Medulla oblongata (tissue), 1 donor: ENCODE measurements around the gene LTB4R.

ENCODE experiments used
- DNase-seq: peaks from one replicate; pipeline ENCODE4 v3.0.0-alpha.2; 2015; ENCODE audit errors: extremely low spot score

LTB4R gene, protein sequence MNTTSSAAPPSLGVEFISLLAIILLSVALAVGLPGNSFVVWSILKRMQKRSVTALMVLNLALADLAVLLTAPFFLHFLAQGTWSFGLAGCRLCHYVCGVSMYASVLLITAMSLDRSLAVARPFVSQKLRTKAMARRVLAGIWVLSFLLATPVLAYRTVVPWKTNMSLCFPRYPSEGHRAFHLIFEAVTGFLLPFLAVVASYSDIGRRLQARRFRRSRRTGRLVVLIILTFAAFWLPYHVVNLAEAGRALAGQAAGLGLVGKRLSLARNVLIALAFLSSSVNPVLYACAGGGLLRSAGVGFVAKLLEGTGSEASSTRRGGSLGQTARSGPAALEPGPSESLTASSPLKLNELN

DNA sequence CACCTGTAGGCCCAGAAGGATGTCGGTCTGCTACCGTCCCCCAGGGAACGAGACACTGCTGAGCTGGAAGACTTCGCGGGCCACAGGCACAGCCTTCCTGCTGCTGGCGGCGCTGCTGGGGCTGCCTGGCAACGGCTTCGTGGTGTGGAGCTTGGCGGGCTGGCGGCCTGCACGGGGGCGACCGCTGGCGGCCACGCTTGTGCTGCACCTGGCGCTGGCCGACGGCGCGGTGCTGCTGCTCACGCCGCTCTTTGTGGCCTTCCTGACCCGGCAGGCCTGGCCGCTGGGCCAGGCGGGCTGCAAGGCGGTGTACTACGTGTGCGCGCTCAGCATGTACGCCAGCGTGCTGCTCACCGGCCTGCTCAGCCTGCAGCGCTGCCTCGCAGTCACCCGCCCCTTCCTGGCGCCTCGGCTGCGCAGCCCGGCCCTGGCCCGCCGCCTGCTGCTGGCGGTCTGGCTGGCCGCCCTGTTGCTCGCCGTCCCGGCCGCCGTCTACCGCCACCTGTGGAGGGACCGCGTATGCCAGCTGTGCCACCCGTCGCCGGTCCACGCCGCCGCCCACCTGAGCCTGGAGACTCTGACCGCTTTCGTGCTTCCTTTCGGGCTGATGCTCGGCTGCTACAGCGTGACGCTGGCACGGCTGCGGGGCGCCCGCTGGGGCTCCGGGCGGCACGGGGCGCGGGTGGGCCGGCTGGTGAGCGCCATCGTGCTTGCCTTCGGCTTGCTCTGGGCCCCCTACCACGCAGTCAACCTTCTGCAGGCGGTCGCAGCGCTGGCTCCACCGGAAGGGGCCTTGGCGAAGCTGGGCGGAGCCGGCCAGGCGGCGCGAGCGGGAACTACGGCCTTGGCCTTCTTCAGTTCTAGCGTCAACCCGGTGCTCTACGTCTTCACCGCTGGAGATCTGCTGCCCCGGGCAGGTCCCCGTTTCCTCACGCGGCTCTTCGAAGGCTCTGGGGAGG lies at the start of gene LTB4R:
Gene LTB4R (plus strand): TSS at position 857 of the 959 bp plus-strand sequence. CDS start 4,150 bp downstream, outside the sequence.
- DNase-seq: peak; percentile 70

DNA sequence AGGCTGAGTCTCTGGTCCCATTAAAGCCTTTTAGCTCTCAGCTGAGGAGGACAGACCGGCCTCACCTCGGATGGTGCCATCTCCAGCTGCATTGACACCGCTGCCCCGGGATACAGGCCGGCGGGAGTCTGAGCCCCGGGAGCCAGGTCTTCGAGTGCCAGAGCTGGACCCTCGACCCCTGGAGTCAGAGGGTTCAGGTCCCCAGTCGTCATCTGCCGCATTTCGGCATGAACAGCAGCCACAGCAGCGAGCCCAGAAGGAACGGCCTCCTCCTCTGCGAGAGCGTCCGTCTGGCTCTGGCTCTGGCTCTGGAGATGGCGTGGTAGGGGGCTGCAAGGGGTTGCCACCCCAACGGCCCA lies 49.4 kb upstream of the LTB4R start:
- DNase-seq: no peak

DNA sequence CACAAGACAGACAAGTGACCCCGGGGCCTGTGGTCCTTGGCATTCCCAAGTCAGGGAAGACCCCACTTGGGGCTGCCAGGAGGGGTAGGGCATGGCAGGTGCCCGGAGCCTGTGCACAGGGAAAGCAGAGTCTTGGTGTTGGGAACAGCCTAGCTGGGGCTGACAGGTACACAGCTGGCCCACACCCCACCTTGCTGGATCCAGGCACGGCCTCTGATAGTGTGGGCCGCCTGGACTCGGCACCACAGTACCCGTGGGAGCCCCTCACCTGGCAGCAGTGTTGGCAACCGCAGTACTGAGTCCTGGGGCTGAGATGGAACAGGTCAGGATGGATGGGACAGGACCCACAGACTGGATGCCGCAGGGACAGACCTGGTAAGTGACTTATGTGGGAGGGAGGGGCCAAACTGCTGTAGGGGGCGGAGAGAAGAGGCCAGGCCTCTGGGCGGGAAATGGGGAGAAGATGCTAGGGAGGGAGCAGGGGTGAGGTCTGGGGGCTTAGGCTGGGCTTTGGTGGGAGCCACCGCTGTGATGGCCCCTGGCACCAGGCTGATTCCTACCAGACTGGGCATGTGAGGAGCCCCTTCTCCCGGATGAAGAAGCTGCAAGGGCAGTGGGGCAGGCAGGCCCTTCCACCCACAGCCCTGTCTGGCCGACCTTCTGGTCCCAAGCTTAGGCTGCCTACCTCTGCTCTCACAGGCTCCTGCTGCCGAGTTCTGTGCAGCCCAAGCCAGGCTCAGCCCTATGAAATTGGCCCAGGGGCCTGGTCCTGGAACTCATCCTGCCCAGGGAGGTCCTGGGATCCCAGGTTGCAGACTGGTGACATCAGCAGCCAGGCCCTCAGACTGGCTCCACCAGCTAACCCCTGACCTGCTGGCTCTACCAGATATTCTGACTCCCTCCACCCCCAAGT lies 48.2 kb upstream of the LTB4R start, which contains the start of gene TGM1:
Gene TGM1 (minus strand): TSS at position 357 of the 913 bp plus-strand sequence. CDS start 825 bp downstream, outside the sequence.
- DNase-seq: no peak

DNA sequence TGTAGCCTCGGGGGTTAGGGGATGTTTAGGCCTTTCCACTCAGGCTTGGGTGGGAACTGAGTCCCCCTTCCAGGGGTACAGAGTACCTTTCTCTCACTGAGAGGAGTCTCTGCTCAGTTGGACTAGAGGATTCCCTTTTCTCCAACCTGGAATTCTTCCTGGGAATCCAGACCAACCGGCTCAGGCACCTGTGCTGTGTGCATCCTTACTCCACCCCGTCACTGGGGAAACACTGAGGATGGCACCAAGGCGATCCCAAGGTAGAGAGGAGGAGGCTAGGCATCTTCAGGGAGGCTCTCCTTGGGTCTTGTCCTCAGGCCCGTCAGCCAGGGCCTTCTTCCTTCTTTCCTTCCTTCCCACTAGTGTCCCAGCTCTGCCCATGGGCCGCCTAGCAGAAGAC lies 47.5 kb upstream of the LTB4R start:
- DNase-seq: no peak

DNA sequence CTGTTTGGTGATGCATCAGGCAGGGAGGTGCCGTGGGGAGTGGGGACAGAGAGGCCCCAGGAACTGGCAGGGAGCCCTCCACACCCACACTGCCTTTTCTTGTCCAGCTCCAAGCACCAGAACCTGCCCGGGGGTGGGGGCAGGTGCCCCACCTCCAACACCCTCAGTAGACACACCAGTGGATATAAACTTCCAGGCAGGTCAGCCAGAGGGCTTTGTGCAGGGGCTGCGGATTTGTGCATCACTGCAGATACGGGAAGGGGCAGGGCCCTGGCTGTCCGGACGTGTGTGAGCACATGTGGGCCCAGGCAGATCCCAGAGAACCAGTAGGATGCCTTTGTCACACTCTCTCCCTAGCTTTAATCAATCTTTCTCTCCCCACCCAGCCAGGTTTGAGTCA lies 47.0 kb upstream of the LTB4R start:
- DNase-seq: no peak

DNA sequence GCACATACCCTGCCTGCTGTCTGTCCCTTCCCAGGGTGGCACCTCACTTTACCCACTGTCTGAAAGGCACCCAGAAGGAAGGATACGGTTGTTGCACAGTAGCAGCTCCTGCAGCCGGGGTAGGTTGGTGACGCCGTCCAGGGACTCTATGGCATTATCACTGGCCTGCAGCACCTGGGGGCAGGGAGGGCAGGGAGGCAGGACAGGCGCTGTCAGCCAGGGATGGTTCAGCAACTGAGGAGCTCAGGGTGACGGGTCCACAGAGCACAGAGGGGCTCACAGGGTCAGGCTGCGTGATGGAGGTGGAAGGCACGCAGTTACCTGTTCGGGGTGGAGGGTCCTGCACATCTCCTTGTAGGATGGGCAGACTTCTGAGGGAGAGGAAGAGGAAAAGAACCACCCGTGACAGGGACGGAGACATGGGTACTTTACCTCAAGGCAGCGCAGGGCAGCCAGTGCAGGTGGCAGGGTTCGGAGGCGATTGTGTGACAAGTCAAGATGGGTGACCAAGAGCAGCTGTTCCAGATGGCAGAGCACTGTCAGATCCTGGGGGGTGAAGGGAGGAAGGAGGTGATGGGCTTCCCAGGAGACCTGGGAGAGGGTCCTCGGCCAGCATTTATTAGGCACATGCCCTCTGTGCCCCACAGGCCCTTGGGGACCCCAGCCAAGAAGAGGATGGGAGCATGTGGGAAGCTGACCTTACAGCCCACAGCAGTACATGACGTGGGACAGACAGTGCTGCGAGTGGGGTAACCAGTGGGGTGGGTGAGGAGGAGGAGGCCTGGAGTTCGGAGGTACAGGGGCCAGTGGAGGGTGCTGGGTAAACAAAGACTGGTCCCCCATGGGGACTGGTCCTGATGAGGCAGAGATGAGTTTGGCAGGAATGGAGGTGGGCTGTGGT lies 44.7 kb upstream of the LTB4R start:
- no peak for DNase-seq

DNA sequence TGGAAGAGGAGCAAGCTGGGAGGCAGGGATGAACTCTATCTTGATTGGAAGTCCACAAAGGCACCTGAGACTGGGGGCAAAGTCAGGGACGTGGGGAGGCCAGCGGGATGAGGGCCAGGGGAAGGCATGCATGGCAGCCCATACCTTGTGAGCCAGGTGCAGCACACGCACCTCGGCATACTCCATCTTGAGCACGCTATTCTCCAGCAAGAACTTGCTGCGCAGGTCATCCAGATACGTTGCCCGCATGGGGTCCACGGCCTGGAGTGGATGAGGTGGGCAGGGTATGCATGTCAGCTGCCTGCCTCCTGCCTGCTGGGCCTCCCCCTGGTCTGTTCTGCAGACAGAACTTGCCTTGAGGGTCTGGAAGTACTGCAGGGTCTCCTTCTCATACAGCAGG lies 43.8 kb upstream of the LTB4R start:
- no peak for DNase-seq

DNA sequence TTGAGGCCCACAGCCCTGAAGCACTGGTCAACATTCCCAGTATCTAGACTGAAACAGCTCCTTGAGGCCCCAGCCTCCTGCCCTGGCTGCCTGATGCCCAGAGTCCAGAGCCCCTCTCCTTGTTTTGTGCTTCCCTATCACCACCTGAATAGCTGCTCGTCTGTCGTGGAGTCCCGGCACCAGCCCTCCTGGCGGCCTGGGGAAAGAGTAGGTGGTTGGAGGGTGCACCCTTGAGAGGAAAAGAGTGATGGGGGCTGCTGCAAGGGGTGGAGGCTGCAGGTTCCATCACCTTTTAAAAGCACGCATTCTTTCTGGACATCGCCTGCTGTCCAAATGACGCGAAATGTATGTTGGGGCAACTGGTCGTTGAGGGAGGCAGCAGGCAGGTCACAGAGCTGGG lies 43.1 kb upstream of the LTB4R start:
- no peak for DNase-seq

DNA sequence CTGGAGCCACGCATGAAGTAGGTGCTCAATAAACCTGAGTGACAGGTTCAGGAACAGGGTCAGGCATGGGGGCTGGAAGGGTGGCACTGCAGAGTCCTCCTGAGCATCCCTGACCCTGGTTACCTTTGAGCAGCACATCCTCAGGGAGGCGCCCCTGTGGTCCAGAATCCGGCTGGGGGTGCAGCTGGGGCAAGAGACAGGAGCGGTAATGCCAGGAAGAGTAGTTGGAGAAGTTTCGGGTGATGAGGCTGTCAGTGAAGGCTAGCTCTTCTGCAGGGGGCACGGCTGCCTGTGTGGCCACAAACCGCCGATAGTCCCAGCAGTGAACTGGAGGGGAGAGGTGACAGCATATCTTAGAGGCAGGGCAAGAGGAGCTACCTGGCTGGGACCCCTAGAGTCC lies 41.9 kb upstream of the LTB4R start:
- no peak for DNase-seq

DNA sequence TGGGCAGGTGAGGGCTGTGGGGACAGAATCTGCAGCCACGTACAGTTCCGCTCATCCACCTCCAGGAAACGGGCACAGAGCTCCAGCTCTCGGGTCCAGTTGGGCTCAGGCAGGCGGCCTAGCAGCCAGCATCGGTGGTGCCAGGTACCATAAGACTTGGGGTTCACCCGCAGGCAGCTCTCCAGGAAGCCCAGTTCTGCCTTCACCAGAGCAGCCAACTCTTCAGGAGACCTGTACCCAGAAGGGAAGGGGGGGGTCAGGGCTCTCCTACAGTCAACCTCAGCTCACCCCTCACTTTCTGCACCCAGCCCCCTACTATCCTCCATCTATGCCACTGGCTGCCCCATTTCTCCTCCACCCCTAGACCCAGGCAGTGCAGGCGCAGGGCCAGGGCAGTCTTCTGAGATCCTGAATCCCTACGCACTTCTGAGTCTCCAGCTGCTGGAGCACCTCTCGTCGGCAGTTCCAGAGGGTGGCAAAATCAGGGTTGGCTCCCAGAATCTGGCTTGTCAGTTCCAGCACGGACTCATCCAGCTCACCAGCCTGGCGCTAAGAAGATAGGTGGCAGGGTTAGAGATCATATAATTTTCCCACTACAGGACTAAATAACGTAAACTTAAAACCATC lies 41.3 kb upstream of the LTB4R start:
- DNase-seq: no peak

DNA sequence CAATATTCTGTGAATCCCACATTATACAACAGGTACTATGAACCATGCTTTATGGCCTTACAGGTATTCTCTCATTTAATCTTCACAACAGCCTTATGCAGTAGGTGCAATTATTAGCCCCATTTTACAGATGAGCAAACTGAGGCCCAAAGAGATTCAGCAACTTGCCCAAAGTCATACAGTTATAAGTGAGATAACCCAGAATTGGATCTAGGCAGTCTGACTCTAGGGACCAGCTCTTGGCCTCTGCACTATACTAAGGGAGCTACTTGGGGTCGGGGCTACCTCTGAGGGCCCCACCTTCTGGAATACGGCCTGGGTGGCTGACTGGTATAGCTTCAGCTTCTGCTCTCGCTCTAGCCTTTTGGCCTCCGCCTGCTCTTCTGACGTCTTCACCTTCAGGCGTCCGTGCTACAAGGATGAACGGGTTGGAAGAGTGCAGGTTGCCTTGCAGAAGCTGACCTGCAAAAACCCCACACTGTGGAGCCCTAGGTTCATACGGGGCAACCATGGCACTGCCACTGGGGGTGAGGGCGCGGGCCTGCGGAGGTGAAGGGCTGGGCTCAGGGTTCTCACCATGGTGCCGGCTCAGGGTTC lies 40.7 kb upstream of the LTB4R start:
- DNase-seq: no peak

DNA sequence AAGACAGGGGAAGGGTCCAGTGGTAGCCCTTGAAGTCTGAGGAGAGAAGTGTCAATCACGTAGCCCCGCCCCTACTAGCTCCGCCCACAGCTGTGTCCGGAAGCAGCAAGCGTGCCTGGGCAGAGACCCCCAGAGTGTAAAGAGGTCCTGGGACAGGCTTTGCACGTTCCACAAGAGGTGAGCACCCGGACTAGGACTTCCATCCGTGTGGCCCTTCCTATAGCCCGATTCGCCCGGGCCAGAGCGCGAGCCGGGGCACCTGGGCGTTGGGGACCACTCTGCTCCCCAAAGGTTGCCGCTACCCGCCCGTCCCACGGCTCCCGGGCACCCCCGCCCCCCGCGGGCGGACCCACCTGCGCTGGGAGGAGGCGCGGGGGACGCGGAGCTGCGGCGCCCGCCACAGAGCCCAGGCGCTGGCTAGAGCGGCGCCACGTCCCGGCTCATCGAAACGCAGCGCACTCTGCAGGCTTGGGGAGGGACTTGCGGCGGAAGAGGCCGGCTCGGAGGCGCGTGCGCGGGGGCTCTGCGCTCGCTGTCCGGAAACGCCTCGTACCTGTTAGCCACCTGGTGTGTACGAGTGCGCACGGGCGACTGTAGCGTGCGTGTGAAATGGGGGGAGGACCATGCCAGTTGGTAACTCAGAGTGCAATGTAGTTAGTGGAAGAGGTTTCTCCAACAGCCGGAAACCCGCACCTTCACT lies 40.0 kb upstream of the LTB4R start, which contains the start of gene RABGGTA:
Gene RABGGTA (minus strand): TSS at position 464 of the 700 bp plus-strand sequence. CDS start 482 bp downstream, outside the sequence.
- peak; percentile 88 for DNase-seq

DNA sequence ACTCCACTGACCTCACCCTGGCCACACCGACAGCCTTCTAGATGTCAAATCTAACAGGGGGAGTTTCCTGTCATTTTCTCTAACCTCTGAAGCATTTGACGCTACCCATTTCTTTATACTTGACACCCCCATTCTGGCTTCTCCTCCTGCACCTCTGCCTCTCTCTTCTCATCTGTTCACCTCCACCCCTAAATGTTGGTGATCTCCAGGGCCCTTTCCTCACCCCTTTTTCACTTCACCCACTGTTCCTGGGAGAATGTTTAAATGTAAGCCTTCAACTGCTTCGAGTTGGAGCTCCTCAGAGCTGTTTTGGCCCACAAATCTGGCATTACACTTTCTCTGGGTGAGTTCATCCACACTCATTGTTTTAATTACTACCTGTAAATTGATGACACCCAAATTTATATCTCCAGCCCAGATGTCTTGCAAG lies 39.5 kb upstream of the LTB4R start:
- no peak for DNase-seq

DNA sequence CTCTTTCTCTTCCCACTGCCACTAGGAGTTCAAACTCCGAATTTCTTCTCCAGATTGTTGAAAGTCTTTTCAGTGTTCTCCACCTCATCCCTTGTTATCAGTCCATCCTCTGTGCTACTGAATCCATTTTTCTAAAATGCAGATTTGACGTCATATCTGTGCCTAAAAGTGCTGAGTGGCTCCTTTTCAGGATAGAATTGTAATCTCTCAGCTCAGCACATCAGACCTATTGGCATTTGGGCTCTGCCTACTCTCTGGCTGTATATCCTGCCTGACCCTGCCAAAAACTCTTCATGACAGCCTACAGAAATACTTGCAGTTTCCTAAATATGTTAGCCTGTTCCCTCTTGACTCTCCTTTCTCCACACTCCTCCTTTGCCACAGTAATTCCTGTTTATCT lies 38.8 kb upstream of the LTB4R start:
- no peak for DNase-seq

DNA sequence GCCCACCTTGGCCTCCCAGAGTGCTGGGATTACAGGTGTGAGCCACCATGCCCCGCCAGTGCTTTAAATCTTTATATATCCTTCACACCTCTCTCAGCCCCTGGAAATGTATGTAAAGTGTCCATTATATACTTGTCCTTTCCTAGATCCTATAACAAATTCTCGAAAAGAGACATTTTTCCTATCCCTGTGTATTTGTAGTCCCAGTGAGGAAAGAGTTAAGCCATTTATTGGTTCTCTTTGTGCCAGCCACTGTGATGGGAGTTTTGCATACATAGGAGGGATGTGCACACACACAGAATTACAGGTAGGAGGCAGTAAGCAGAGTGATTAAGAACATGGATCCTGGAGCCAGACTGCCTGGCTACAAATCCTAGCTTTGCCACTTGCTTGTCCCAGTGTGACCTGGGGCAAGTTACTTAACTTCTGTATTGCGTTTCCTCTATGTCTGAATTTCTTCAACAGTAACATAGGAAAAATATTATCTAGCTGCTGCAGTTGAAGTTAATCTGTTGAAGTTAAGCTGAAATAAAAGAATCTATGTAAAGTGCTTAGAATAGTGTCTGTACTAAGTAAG lies 37.8 kb upstream of the LTB4R start:
- DNase-seq: no peak

DNA sequence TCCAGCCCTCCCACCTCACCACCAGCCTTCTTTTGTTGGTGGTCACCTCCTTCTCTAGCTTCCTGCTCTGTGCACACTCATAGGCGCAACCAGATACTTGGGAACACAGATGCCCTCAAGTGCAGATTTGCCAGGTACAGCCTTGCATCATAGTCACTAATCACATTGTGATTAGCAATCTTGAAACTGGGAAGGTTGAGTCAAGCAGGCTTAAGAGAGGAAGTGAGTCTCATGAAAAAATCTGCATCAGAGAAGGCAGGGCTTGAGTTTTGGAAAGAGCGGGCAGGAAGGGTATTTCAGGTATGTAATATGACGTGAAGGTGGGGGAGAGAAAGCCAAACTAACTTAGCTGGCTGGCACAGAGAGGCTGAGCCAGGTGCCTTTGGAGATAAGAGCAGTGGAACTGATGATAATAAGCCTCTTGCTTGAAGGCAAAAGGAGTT lies 37.2 kb upstream of the LTB4R start:
- peak; percentile 86 for DNase-seq

DNA sequence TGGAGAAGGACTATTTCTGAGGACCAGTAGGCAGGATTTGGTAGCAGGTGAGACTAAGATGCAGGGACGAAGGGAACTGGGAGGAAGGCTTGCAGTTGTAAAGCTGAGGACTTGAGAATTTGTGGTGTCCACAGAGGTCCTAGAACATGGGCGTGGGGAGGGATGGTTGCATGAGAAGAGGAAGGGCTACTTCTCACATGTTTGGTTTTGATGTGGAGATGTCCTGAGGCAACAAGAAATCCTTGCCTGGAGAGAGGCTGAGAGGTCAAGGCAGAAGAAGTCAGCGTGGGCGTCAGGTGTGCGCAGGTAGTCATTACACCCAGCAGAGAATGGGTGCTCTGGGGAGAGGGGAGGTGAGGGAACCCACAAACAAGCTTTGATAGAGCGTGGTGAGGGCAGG lies 34.2 kb upstream of the LTB4R start:
- DNase-seq: no peak

DNA sequence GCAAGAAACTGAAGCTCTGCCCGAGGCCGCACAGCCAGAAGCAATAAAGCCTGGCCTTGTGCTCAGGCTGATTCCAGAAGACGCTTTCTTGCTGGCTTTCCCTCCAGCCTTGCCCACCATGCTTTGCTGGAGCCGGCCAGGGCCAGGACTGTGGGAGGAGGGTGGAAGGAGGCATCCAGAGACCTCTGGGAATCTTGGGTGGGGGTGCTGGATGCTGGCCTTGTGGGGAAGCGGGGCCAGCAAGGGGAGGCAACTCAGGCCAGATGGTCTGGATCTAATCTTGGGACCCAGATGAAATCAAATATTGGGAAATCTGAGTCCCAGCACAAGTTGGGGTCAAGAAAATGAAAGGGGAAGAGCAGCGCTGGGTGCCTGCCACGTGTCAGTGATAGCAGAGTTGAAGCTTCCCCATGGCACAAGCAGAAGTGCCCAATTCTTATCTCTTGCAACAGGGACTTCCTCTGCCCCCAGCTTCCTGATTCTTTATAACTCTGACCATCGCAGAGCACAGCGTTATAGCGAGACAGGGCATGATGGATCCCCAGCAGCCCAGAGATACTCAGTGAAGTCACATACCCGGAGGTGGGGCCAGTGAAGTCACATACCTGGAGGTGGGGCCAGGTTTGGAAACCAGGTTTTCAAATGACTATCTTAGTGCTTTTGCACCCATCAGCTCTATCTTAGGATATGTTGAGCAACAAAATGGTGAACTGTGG lies 33.5 kb upstream of the LTB4R start:
- peak; percentile 67 for DNase-seq
